Mucosa of stomach (tissue), 1 donor: ENCODE data around the gene EBF4.

Source experiments
- H3K27me3 ChIP-seq: one replicate; pipeline ENCODE4 v1.7.0; 2013; ENCODE audit warnings: mild to moderate bottlenecking, low read length; ENCODE audit not compliant: control insufficient read depth, insufficient read depth
- H3K36me3 ChIP-seq: one replicate; pipeline ENCODE4 v1.7.0; 2013; ENCODE audit warnings: low read length; ENCODE audit not compliant: control insufficient read depth, insufficient read depth
- H3K4me1 ChIP-seq: one replicate; pipeline ENCODE4 v1.7.0; 2013; ENCODE audit warnings: mild to moderate bottlenecking, low read length; ENCODE audit not compliant: control insufficient read depth, insufficient read depth
- H3K4me3 ChIP-seq: one replicate; pipeline ENCODE4 v1.7.0; 2013; ENCODE audit warnings: low read length
- H3K9ac ChIP-seq: one replicate; pipeline ENCODE4 v1.7.0; 2013; ENCODE audit warnings: mild to moderate bottlenecking, low read length, moderate library complexity
- H3K9me3 ChIP-seq: one replicate; pipeline ENCODE4 v1.7.0; 2013; ENCODE audit warnings: mild to moderate bottlenecking, low read length, moderate library complexity; ENCODE audit not compliant: control insufficient read depth
- donor health status: Pancreatic carcinoma.

EBF4 gene

DNA sequence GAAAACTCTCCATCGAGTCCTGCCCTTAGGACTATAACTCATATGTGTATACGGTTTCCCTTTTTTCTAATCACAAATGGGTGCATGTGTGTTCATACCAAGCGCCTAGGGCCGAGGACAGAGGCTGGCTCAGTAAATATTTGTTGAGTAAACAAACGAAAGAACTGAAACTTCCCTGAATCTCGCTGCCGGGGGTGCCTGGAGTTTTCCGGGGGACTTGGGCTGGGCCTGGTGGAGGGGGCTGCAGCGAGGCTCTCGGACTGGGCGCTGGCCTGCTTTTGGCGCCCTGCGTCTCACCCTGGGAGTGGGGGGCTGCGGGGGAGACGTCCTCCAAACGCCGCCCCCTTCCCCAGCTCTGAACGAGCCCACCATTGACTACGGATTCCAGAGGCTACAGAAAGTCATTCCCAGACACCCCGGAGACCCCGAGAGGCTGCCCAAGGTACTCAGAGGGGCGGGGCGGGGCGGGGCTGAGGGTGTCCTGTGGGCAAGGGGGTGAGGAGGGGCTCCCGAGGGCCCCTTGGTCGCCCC lies 58.8 kb downstream of the EBF4 start:
- H3K36me3 ChIP-seq, result no peaks in the 10 kb centered on the region
- no peaks in the 10 kb centered on the region for H3K9me3 ChIP-seq
- H3K4me1 ChIP-seq, result peaks cover 31% of the 10 kb centered on the region
- H3K9ac ChIP-seq, result peak overlapping the region; percentile 45
- H3K27me3 ChIP-seq, result peaks cover 31% of the 10 kb centered on the region
- H3K4me3 ChIP-seq, result no peak overlapping the region

DNA sequence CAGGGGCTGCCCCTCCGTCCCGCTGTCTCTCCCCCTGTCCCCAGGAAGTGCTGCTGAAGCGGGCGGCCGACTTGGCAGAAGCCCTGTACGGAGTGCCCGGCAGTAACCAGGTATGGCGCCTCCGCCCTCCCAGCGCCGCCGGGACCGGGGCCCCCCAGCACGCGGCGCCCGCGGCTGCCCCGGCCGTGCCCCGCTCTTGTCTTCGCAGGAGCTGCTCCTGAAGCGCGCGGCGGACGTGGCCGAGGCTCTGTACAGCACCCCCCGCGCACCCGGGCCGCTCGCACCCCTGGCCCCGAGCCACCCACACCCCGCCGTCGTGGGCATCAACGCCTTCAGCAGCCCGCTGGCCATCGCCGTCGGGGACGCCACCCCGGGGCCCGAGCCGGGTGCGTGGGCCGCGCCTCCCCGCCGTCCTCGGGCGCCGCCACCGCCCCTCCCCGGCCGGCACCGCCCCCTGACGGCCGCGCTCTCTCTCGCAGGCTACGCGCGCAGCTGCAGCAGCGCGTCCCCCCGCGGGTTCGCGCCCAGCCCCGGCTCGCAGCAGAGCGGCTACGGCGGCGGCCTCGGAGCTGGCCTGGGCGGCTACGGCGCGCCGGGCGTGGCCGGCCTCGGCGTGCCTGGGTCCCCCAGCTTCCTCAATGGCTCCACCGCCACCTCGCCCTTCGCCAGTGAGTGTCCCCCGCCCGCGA lies 59.4 kb downstream of the EBF4 start:
- no peaks in the 10 kb centered on the region for H3K36me3 ChIP-seq
- peak overlapping the region; percentile 27 for H3K9ac ChIP-seq
- no peaks in the 10 kb centered on the region for H3K9me3 ChIP-seq
- H3K27me3 ChIP-seq, result peaks cover 31% of the 10 kb centered on the region
- peaks cover 26% of the 10 kb centered on the region for H3K4me1 ChIP-seq
- no peak overlapping the region for H3K4me3 ChIP-seq

DNA sequence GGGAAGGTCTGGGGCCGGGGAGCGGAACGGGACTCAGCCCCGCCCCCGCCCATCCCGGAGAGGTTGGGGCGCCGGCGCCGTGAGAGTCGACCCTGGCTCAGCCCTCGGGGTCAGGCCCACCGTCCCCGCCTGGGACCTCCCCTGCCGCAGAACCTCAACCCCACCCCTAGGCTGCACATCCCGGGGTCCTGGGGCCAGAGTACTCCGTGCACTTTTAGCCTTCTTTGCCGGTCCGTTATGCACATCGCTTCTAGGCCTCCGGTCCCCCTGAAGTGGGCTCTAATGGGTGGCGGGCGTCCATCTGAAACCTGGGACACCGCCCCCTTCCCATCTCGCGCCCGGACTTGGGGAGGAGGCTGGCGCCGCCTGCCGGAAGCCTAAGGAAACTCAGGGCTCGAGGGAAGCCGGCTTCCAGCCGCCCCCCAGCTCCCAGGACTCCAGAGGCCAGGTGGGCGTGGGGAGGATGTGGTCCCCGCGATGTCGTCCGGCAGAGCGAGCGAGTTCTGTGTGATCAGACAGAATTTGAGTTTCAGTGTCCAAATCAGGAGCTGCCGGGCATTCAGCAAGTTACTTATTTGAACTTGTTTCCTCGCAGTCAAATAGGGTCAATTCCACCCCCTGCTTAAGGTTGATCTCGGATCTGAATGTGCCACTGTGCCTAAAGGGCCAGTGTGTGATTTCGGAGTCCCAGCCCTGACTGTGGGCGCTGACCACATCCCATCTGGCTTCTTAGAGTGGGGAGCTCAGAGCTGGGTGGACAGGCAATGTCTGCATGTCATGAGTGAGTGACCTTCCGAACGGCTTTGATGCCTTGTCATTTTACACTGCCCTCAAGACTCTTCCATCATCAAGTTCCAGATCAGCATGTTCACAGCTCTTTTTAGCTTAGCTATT lies 60.2 kb downstream of the EBF4 start:
- H3K4me1 ChIP-seq, result peaks cover 26% of the 10 kb centered on the region
- H3K27me3 ChIP-seq, result peaks cover 31% of the 10 kb centered on the region
- no peaks in the 10 kb centered on the region for H3K9me3 ChIP-seq
- H3K36me3 ChIP-seq, result no peaks in the 10 kb centered on the region
- no peak overlapping the region for H3K4me3 ChIP-seq
- no peak overlapping the region for H3K9ac ChIP-seq

DNA sequence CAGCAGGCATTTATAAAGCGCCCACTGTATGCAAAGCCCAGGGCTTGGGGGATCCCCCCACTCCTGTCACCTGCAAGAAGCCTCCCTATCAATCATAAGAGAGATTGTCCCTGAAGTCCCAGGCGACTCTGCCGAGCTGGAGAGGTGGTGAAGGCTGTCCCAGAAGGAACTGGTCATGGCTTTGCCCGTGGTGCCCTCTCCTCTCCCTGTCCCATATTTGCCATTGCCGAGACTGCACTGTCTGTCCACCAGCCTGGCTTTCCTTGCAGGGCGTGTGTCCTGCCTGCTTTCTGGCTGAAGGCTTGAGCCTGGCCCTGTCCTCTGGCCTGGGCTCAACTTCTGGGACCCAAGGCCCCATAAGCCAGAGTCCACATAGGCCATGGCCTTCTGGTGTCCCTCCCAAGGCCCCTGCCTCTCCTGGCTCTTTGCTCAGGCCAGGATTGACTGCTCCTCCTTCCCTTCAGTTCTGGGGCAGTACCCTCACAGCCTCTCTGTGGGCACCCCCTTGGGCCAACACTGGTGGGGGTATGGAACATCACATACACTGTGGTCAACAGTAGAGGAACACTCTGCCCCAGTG lies 61.0 kb downstream of the EBF4 start:
- peaks cover 33% of the 10 kb centered on the region for H3K27me3 ChIP-seq
- H3K36me3 ChIP-seq, result no peaks in the 10 kb centered on the region
- no peak overlapping the region for H3K4me3 ChIP-seq
- no peak overlapping the region for H3K9ac ChIP-seq
- H3K4me1 ChIP-seq, result peaks cover 26% of the 10 kb centered on the region
- no peaks in the 10 kb centered on the region for H3K9me3 ChIP-seq

DNA sequence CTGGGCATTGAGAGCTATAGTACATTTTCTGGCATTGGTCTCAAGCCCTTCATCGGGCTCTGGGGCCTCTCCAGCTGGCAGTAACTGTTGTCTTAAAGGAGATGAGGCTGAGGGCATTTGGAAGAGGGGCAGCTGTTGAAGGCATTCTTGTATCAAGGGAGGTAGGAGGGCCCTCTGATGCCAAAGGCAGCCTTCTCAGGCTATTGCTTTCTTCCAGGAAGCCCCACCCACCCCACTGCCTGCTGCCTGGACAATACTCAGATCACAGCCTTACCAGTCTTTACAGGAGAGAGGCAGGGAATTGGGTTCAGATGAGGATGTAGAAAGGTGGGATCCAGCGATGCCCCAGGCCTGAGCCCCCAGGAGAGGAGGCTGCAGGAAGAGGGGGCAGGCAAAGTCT lies 61.8 kb downstream of the EBF4 start:
- H3K9me3 ChIP-seq, result no peaks in the 10 kb centered on the region
- no peak overlapping the region for H3K9ac ChIP-seq
- peaks cover 40% of the 10 kb centered on the region for H3K27me3 ChIP-seq

DNA sequence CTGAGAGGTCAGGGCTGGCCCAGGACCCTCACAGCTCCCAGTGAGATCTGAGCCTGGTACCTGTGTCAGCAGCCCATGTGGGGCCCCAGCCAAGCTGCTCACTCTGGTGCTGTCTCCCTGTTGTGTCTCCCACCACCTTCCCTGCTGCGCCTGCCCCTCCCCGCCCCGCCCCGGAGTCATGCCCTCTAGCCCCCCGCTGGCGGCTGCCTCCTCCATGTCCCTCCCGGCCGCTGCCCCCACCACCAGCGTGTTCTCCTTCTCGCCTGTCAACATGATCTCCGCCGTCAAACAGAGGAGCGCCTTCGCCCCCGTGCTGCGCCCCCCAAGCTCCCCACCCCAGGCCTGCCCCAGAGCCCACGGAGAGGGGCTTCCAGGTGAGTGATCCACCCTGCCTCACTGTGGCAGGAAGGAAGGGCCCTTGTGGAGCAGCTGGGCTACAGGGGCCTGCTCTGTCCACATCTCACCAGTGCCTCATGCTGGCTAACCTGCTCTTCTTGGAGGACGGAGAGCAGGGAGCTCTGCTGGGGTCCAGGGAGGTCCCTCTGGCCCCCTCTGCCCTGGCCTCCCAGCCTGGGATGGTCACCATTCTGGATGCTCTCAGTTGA lies 63.0 kb downstream of the EBF4 start:
- Histone ChIP-seq H3K36me3 (no peaks in the 10 kb centered on the region), H3K9ac (no peak overlapping the region), H3K9me3 (no peaks in the 10 kb centered on the region), H3K4me3 (no peak overlapping the region), H3K27me3 (peaks cover 40% of the 10 kb centered on the region), H3K4me1 (peaks cover 23% of the 10 kb centered on the region)

More for the DNA sequence above, 61.8 kb downstream of the EBF4 start:
- H3K36me3 ChIP-seq, result no peaks in the 10 kb centered on the region
- peaks cover 26% of the 10 kb centered on the region for H3K4me1 ChIP-seq
- H3K4me3 ChIP-seq, result no peak overlapping the region

DNA sequence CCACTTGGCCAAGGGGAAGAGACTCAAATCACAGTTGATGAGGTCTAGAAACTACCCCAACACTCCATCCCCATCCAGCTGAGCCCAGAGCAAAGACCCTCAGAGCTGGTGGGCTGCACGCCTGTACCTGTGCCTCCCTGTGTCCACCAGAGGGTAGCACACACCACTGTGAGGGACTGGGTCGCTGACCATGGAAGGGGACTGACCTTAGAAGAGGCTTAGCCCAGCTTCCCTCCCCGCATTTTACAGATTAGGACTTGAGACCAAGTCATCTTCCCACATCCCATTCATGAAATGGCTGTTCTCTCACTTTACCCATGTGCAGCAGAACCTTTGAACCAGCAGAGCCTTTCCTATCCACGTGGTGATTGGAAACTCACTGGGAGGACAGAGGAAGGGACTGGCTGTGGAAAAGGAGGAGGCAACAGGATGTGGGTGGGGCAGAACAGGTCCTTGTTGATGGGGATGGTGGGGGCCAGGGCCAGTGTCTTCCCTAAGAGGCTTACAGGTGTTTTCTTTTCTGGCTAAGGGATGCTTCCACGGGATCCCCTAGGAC lies 63.6 kb downstream of the EBF4 start:
- no peak overlapping the region for H3K9ac ChIP-seq
- no peaks in the 10 kb centered on the region for H3K9me3 ChIP-seq
- H3K4me1 ChIP-seq, result peaks cover 17% of the 10 kb centered on the region
- H3K27me3 ChIP-seq, result peaks cover 40% of the 10 kb centered on the region
- no peaks in the 10 kb centered on the region for H3K36me3 ChIP-seq
- H3K4me3 ChIP-seq, result no peak overlapping the region

DNA sequence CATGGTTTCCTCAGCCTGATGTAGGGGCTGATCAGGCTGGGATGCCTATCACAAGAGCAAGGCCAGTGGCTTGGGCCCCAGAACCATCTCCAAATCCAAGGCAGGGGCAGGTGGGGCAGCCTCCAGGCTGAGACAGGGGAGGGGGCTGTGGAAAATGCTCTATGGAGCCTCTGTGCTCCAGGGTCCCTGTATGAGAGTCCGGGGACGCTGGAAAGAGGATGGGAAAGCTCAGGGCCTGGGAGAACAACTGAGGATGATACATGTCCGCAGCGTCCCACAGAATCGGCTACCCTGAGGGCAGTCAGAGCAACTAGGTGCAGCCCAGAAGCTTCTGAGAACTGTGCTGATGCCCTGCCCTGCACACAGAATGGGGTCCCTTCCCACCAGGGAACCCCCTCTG lies 64.4 kb downstream of the EBF4 start:
- Histone ChIP-seq H3K4me3 (no peak overlapping the region), H3K36me3 (no peaks in the 10 kb centered on the region), H3K27me3 (peaks cover 40% of the 10 kb centered on the region), H3K9ac (no peak overlapping the region), H3K4me1 (peaks cover 15% of the 10 kb centered on the region), H3K9me3 (no peaks in the 10 kb centered on the region)

DNA sequence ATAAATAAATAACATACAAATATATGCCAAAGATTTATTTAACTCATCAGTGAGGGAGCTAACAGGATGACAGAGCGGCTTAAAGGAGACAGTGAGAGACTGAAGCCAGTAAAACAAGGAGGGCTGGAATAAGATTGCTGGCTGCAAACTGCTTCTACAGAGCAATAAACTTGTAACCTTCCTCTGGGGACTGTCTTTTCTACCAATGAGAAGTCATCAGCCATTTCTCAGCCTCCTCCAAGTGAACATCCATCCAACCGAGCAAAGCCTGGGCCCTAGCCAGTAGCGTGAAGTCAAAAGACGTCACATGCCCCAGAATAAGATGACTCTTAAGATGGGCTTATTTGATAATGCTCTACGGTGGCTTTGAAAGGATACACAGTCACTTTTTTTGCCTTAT lies 65.4 kb downstream of the EBF4 start:
- Histone ChIP-seq H3K36me3 (no peaks in the 10 kb centered on the region), H3K27me3 (peaks cover 37% of the 10 kb centered on the region), H3K9me3 (no peaks in the 10 kb centered on the region), H3K4me1 (peaks cover 8% of the 10 kb centered on the region), H3K4me3 (no peak overlapping the region), H3K9ac (no peak overlapping the region)

DNA sequence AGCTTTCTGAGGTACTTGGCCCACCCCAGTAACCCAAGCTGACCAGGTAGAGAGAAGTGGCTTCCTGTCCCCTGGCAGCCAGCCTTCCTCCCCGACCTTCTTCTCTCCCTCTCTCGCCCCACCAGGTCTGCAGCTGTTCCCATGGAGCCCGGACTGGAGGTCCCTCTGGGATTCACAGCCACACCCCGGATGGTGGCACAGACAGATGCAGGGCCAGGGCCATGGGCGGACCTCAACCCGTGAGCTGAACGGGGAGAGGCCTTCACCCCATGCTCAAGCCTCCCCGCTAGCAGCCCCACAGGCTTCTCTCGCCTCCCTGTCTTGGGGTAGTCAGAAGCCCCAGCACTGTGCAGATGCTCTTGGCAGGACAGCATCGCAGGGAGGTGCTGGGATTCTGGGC lies 66.6 kb downstream of the EBF4 start:
- Histone ChIP-seq H3K27me3 (peaks cover 25% of the 10 kb centered on the region), H3K36me3 (no peaks in the 10 kb centered on the region), H3K9me3 (no peaks in the 10 kb centered on the region), H3K4me3 (no peak overlapping the region), H3K9ac (no peak overlapping the region), H3K4me1 (peaks cover 6% of the 10 kb centered on the region)

DNA sequence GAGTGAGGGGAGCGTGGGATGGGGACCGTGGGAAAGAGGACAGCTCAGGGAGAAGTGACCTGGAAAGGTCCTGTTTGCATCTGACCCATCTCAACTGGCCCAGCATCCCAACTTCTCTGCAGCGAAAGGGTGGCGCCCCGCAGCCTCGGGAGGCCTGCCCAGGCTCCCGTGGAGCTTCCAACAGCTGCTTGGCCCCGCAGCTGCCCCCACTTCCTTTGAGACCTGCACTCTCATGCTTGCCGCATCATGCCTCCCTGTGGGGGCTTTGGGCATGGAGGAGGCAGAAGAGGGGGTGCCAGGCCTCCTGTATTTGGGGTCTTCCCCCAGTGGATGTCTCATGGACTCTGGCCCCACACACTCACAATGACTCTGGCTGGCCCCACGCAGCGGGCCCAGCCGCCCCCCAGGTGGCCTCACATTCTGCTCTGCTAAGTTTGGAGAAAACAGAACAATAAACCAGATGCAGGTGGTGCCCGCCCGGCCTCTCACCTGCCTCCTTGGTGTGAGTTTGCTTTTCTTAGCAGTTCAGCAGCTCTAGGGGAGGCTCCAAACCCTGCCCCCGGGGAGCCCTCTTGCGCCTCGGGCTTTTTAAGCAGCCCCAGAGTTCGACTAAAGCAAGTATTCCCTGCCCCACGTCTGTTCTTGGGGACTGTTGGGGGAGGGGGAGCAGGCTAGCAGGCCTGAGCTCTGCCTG lies 67.2 kb downstream of the EBF4 start:
- Histone ChIP-seq H3K9ac (no peak overlapping the region), H3K36me3 (no peaks in the 10 kb centered on the region), H3K4me1 (peaks cover 6% of the 10 kb centered on the region), H3K9me3 (no peaks in the 10 kb centered on the region), H3K4me3 (no peak overlapping the region), H3K27me3 (peaks cover 19% of the 10 kb centered on the region)
